Measurements from ENCODE around the gene LRRC57.
A peak's percentile ranks its signal among the peaks of the same experiment; 100 is the strongest.

- TF ChIP-seq POLR2AphosphoS5 (IDR thresholded peaks at IDR 0.05; ENCODE audit: insufficient read depth in 1 of 2, low read depth in 1 of 2) (peak in 1 of 2 donors; percentile 98), POLR2A (IDR thresholded peaks at IDR 0.05) (peak in 1 of 2 donors; percentile 88)
- TF ChIP-seq, protein P1, sequence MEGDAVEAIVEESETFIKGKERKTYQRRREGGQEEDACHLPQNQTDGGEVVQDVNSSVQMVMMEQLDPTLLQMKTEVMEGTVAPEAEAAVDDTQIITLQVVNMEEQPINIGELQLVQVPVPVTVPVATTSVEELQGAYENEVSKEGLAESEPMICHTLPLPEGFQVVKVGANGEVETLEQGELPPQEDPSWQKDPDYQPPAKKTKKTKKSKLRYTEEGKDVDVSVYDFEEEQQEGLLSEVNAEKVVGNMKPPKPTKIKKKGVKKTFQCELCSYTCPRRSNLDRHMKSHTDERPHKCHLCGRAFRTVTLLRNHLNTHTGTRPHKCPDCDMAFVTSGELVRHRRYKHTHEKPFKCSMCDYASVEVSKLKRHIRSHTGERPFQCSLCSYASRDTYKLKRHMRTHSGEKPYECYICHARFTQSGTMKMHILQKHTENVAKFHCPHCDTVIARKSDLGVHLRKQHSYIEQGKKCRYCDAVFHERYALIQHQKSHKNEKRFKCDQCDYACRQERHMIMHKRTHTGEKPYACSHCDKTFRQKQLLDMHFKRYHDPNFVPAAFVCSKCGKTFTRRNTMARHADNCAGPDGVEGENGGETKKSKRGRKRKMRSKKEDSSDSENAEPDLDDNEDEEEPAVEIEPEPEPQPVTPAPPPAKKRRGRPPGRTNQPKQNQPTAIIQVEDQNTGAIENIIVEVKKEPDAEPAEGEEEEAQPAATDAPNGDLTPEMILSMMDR (IDR thresholded peaks at IDR 0.05): no peak
Observed at GRCh38 chr15:42495361-42496212, 53.0 kb downstream of the LRRC57 start, which contains the start of gene SNAP23.

All from vagina (tissue), 2 donors.